ENCODE results near the gene PRELID2. TPM values are rescaled to one million over a fixed set of nuclear protein-coding genes. Genes with fewer than 3 reads are reported as not detected.
"Not testable (repeated sequence)": the region's sequence is repeated elsewhere in the genome, so short reads cannot be mapped to it uniquely, and the experiment has no call there.

Gene PRELID2
- total RNA-seq, 1 donor from 2014 or later, result 22.4 TPM

DNA sequence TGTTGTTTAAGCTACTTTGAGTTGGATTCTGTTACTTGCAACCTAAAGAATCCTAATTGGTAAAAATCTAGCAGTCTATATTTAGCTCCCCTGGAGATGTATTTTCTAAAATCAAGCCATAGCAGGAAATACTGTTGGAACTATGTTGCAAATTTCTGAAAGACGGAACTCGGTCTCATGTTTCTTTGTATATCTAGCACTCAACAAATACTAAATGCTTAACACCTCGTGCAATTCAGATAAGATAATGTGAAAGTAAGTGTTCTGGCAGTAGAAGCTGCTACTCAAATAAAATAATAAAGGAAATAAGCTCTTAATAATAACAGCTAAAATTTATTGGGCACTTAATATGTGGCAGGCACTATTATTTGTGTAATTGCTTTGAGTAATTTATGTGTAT, 10.9 kb upstream of the PRELID2 start:
- no peak for DNase-seq (ENCODE audit: low spot score)
- intact Hi-C loops (cut with DNase I), result no loop called here
- ATAC-seq, result no peak

DNA sequence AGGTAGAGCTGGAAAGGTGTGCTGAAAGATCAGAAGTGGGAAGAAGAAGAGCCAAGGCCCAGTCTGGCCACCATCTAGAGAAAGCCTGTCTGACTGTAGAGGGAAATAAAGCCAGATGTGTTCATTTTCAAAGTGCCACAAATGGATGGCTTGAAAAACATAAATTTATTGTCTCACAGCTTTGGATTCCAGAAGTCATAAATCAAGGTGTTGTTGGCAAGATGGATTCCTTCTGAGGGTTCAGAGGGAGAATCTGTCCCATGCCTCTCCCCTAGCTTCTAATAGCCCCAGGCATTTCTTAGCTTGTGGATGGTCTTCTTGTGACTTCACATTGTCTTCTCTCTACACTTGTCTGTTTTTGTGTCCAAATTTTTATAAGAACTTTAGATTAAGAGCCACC, 6.2 kb upstream of the PRELID2 start:
- intact Hi-C loops (cut with DNase I), result no loop called here
- ATAC-seq, result no peak
- no peak for DNase-seq (ENCODE audit: low spot score)

DNA sequence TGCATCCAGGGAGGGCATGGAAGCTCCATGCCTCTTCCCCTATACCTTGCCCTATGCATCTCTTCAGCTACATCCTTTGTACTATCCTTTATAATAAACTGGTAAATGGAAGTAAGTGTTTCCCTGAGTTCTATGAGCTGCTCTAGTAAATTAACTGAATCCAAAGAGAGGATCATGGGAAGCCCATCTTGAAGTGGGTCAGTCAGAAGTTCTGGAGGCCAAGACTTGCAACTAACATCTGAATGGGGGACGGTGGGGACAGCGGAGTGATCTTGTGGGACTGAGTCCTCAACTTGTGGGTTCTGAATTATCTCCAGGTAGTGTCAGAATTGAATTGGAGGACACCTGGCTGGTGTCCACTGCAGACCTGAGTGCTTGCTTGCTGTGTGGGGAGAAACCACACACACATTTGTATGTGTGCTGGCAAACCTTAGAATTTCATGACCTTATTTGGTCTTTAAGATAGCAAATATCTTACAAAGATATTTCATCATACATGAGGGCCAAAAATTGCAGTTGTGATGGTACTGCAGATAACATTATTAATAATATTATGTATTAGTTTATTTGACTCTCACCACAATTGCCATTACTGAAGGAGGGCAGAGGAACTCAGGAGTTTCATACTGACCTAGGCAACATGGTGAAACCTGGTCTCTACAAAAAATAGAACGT, 5.5 kb upstream of the PRELID2 start:
- ATAC-seq, result no peak
- intact Hi-C loops (cut with DNase I), result no loop called here

DNA sequence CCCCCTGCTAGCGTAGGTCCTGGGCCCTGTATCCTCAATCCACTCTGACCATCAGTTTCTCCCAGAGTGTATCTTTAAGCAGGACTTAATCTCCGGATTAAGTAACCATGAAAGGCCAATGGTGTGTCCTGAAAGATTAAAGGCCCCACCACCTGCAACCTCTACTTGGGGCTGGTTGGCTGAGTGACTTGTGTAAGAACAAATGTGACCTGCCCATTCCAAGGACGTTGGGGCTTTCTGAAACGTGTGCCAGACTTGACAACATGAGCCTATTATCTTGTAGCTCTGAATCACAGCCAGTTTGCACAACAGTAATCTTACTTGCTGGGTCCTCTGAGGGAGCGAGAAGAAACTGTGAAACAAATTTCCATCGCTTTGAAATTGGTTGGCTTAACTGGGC, 3.1 kb upstream of the PRELID2 start:
- DNase-seq (ENCODE audit: low spot score) (no peak), ATAC-seq (no peak)
- intact Hi-C loops (cut with DNase I), result loop anchor here (10.0 kb wide), 1 partner anchor 153 kb away; no protein-coding TSS in a partner anchor

More for the DNA sequence above, 5.5 kb upstream of the PRELID2 start:
- DNase-seq (ENCODE audit: low spot score), result no peak

DNA sequence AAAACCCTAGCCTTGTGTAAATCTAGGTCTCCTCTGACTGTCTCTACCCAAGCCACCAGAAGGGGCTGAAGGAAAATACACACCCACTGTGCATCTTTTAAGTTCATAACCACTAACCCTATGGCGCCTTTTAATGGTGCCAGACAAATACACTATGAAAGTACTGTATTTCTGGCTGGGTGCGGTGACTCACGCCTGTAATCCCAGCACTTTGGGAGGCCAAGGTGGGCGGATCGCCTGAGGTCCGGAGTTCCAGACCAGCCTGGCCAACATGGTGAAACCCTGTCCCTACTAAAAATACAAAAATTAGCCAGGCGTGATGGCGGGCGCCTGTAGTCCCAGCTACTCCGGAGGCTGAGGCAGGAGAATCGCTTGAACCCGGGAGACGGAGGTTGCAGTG, 1.1 kb upstream of the PRELID2 start:
- DNase-seq (ENCODE audit: low spot score); ATAC-seq: not testable (repeated sequence)
- intact Hi-C loops (cut with DNase I), result loop anchor here (10.0 kb wide), 1 partner anchor 151 kb away; no protein-coding TSS in a partner anchor

DNA sequence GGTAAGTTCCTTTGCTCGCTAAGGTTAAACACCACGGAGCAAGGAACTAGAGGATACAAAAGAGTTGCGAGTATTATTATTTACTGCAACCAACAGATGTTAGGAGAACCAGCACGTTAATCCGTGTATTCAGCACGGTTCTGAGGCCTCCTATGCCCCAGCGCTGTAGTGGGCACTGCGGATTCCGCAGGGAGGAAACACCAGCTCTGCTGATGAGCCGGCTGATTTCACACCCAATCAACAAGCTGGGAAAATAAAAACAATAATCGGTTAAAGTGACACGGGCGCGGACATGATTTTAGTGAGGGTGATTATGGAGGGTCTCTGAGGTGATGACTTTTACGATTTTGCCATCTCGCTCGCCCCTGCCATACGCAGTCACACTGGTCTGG, 702 bp upstream of the PRELID2 start:
- intact Hi-C loops (cut with DNase I), result loop anchor here (10.0 kb wide), 1 partner anchor 151 kb away; no protein-coding TSS in a partner anchor
- no peak for DNase-seq (ENCODE audit: low spot score)
- ATAC-seq, result peak; percentile 29

DNA sequence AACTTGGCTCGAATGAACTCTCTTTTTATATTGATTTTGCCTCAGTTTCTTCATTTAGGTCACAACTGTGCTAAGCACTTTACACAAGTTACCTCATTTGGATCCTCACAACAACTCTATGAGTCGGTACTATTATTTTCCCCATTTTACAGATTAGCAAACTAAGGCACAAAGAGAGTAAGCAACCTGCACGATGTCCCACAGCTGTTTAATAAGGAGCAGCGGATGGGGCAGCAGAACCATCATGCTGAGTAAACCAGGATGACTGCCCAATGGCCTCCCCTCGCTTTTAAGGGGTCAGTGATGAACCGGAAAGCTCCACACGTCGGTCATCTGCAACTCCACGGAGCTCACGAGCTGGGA, 607 bp downstream of the PRELID2 start:
- no peak for ATAC-seq
- intact Hi-C loops (cut with DNase I), result loop anchor here (10.0 kb wide), 1 partner anchor 150 kb away; no protein-coding TSS in a partner anchor
- DNase-seq (ENCODE audit: low spot score), result no peak

DNA sequence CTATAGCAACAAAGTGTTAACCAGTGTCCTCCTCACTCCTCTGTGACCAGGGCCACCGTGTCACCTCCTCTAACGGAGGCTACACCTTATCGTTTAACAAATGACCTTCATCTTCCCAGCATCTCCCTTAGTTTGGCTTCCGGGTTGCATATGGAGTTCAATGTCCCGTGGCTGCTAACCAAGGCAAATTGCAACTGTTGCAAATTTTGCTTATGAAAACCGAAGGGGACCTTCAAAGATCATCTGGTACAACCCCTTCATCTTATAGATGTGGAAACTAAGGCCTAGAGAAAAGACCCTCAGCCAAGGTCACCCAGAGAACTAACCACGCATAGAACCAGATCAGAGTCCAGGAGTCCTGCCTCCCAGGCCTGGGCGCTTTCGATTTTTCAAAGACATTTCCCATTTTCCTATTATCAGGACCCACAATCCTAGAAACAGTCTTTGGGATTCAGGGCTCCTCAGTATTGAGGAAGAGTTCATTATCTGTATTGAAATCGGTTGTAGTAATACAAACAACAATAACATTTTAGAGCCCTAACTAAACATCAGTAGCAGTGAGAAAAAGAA, 1.4 kb downstream of the PRELID2 start:
- DNase-seq (ENCODE audit: low spot score) (no peak), ATAC-seq (no peak)
- intact Hi-C loops (cut with DNase I), result loop anchor here (10.0 kb wide), 1 partner anchor 149 kb away; no protein-coding TSS in a partner anchor

DNA sequence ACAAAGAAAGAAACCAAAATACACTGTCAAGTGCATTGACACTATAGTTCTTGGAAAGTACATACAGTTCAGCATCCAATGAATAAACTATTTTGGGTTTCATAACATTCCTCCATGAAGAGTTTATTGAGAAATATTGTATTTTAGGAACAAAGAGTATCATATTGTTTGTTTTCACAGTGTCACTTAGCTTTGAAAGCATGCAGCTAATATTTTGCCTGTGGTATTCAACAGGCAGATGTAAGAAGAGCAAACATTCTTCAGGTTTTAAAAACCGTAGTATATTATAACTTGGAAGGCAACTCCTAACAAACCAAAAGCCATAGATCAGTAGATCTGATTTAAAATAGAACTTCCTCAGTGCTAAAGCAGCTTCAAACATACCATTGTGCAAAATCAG, 4.5 kb downstream of the PRELID2 start:
- ATAC-seq (no peak), DNase-seq (ENCODE audit: low spot score) (no peak)
- intact Hi-C loops (cut with DNase I), result loop anchor here (10.0 kb wide), 1 partner anchor 146 kb away; no protein-coding TSS in a partner anchor

DNA sequence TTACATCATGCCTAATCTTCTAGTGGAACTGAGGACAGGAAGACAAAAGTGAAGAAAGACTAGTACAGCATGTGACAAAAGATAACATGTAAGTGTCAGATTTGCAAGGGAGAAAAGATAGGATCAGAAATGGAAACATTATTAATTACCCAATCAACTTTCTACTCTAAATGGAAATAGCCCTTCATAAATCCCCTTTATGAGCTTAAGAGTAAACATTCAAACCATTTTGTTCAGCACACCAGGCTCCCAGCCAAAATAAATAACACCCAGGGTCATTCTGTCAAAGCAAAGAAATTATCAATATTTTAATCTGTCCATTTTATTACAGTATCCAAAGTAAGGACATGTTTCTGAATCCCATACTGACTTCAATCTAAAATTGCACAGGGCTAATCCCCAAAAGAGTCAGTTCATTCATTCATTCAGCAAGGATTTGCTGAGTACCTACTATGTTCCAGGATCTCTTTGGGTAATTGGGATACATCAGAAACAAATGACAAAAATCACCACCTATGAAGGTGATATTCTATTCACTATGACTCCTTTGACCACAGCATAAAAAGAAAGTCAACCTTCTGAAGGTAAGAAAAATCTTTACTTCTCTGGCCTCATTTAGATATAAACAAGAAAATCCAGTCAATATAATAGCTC, 5.3 kb downstream of the PRELID2 start:
- intact Hi-C loops (cut with DNase I), result loop anchor here (10.0 kb wide), 1 partner anchor 145 kb away; no protein-coding TSS in a partner anchor
- no peak for ATAC-seq
- DNase-seq (ENCODE audit: low spot score), result no peak

DNA sequence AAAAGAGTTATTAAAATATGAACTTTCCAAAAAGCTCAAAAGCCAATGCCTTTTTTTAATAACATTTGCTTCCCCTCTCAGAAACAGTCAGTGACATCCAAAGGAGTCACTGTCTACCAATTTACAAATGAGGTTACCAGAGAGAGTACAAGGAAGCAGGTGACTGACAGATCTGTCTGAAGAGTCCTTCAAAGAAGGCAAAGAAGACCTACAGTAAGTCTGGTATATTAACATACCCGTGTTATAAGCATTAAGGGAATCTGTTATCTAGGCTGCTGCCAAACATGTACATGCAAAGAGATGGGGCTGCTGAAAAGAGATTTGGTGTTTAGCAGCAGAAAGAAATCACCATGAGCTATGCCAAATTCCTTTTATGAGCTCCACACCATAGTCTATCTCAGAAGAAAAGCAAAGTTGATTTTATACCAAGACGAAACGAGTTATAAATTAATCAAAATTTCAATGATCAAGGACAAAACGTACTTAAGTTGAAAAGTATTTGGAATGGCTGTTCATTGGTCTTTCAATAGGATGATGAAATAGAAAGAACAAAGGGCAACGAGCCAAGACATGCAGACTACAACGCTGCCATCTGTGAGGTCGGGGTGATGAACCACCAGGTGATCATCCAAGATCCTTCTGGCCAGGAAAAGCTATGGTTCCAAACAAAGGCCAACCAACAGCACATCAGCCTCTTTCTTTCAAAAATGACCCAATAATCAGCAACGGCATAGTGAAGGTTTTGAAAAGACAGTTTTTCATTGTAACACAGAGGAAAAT, 8.1 kb downstream of the PRELID2 start:
- intact Hi-C loops (cut with DNase I), result no loop called here
- ATAC-seq (no peak), DNase-seq (ENCODE audit: low spot score) (no peak)

DNA sequence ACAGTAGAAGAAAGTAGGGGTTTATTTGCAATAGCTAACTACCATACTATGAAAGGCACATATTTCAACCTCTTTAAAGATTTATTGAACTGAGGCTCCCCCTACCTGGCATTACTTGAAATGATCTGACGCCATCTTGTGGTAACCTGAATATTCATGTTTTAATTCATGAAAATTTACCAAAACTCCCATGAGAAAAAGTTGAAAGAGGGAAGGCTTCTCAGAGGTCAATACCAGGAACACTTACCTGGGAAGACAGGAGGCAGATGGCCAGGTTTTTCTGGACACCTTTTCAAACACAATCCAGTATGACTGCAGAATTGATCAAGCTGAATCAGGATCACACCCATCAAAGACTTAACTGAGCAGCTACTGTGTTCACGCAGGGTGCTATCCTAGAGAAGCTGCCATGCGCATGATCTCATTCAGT, 9.4 kb downstream of the PRELID2 start:
- no peak for ATAC-seq
- intact Hi-C loops (cut with DNase I), result no loop called here

DNA sequence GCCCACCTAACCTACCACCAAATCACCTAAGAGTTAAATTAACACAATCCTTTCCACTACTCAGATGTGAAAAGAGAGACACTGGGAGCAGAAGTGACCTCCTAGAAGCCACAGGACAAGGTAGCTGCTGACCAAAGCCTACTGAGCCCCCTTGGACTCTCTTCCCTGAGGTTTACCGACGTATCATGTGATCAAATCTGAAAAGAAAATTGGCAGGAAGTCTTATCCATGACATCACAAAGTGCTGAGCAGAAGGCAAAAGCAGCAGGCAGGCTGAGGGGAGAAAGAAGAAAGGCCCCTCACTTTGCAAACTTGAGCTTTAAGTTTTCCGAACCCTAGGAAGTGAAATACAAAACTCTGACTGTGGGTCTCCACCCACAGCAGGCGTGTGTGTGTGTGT, 11.1 kb downstream of the PRELID2 start:
- intact Hi-C loops (cut with DNase I), result no loop called here
- no peak for ATAC-seq
- no peak for DNase-seq (ENCODE audit: low spot score)

More for the DNA sequence above, 9.4 kb downstream of the PRELID2 start:
- DNase-seq (ENCODE audit: low spot score), result no peak

DNA sequence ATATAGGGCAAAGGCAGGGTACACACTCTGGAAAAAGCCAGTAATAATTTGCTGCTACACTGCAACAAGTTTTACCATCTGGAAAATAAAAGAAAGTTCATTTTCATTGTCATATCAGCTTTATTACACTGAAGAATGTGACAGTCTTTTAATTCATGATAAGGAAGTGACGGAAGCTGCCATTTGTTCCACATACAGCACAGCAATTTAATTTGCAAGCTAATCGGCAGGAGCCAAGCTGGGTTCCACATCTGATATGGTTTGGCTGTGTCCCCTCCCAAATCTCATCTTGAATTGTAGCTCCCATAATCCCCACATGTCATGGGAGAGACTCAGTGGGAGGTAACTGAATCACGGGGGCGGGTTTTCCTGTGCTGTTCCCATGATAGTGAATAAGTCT, 16.5 kb downstream of the PRELID2 start:
- no peak for ATAC-seq
- DNase-seq (ENCODE audit: low spot score), result no peak
- intact Hi-C loops (cut with DNase I), result no loop called here

DNA sequence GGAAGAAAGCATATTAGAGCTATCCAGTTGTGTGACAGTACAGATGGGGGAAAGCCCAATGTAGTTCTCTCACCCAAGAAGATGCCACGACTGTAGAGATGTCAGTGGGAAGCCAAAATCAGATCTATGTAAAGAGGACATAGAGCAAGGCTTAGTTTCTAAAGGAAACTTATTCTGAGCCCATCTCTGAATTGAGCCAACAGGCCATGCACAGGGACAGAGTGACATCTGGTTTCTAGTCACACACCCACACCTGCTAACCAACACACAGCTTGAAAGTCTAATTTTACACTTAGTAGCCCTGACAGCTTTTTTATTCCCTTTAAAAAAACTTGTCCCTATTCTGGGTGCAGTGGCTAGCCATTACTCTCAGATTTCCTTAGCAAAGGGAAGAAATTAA, 22.3 kb downstream of the PRELID2 start:
- ATAC-seq (no peak), DNase-seq (ENCODE audit: low spot score) (no peak)
- intact Hi-C loops (cut with DNase I), result no loop called here

DNA sequence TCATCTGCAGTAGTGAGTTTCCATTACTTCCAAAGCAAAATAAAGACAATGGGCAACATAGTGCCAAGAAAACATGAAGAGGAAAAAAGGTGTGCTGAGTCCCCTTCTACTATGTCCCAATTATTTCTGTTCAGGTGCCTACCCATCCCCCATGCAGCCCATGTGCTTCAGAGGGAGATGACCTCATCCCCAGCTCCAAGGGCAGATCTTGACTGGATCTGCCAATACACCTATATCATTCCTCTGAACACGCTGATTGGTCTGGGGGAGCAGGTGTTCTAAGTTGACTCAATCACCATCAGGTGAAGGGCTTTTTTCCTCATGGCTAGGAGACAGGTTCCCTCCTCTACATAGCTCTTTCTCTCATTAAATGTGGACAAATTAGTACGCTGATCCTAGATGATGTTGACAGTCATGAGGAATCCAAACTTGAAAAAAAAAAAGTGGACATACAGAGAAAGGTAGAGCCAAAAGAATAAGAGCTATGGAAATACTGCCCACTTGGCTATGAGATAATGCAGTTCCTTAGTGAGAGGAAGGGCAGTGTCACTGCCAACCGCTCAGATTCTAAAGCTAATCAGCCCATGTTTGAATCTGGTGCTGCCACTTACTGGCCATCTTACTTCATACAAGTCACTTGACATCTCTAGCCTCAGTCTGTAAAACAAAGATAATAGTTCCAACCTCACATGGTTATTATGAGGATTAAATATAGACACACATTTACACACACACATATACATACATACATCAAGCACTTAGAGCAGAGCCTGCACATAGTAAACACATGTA, 23.1 kb downstream of the PRELID2 start:
- intact Hi-C loops (cut with DNase I), result no loop called here
- DNase-seq (ENCODE audit: low spot score), result no peak
- peak; percentile 73 for ATAC-seq

DNA sequence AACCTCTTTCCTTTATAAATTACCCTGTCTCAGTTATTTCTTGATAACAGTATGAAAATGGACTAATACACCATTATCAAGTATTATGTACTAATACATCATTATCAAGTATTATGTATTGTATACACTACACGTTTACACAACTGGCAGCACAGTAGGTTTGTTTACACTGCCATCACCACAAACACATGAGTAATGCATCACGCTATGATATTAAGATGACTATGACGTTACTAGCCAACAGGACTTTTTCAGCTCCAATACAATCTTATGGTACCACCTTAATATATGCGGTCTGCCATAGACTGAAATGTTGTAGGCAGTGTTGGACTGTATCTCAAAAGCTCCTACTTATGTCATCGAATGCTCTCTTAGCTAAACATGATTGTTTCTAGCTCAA, 28.2 kb downstream of the PRELID2 start:
- DNase-seq (ENCODE audit: low spot score) (no peak), ATAC-seq (no peak)
- intact Hi-C loops (cut with DNase I), result no loop called here

DNA sequence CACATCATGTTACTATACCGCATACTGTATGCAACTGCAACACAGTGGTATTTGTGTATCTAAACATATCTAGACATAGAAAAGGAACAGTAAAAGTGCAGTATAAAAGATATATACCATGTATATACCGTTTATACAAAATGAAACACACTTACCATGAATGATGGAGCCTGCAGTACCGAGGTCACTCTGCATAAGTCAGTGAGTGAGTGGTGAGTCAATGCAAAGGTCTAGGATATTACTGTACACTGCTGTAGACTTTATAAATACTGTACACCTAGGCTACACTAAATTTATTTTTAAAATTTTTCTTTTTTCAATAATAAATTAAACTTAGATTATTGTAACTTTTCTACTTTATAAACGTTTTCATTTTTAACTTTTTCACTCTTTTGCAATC, 29.3 kb downstream of the PRELID2 start:
- ATAC-seq, result no peak
- intact Hi-C loops (cut with DNase I), result no loop called here

DNA sequence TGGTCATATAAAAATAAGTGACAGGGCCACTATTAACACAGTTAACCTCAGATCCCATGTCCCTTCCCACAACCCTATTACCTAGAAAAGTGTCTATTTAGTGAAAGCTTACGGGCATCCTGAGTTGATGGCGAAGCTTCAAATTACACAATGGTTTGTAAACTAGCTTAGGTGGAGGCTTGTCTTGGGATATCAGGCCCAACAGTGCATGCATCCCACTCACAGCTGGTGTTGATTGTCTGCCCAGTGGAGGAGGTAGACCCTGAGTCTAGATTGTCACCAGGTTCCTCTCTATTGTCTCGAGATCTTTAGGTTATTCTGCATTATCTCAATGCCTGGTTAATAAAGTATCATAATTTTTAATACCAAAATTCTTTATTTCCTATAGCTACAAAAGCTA, 30.4 kb downstream of the PRELID2 start:
- DNase-seq (ENCODE audit: low spot score) (no peak), ATAC-seq (no peak)
- intact Hi-C loops (cut with DNase I), result no loop called here

More for the DNA sequence above, 29.3 kb downstream of the PRELID2 start:
- DNase-seq (ENCODE audit: low spot score), result no peak

All from sciatic nerve (tissue), 2 donors.